ENCODE data around the gene ZCCHC4.

DNA sequence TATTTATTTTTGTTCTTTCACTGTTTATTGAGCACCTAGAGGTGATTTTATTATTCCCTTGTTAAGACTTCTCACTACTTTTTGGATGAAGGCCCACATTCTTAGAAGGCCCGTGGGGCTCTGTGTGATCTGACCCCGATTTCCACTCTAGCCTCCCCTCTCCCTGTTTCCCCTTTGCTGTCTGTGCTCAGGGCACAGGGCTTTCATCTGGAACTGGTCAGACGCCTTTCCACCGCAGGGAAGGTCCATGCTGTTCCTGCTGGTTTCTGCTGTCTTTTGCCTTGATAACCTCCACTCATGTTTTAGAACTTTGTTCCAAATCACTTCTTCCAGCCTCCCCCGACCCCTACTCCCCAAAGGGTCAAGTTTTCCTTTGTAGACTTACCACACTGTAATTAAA lies 33.2 kb downstream of the ZCCHC4 start:
- TF ChIP-seq, protein P1, sequence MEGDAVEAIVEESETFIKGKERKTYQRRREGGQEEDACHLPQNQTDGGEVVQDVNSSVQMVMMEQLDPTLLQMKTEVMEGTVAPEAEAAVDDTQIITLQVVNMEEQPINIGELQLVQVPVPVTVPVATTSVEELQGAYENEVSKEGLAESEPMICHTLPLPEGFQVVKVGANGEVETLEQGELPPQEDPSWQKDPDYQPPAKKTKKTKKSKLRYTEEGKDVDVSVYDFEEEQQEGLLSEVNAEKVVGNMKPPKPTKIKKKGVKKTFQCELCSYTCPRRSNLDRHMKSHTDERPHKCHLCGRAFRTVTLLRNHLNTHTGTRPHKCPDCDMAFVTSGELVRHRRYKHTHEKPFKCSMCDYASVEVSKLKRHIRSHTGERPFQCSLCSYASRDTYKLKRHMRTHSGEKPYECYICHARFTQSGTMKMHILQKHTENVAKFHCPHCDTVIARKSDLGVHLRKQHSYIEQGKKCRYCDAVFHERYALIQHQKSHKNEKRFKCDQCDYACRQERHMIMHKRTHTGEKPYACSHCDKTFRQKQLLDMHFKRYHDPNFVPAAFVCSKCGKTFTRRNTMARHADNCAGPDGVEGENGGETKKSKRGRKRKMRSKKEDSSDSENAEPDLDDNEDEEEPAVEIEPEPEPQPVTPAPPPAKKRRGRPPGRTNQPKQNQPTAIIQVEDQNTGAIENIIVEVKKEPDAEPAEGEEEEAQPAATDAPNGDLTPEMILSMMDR (IDR thresholded peaks at IDR 0.05; ENCODE audit: low read length) = no peak
- TF ChIP-seq EZH2 (IDR thresholded peaks at IDR 0.05; ENCODE audit: borderline replicate concordance, low read length) = no peak
